HG03457 (cell line): ENCODE data around the gene CUL7.
"Not testable (repeated sequence)": the region's sequence is repeated elsewhere in the genome, so short reads cannot be mapped to it uniquely, and the experiment has no call there.

Experiments used
- ATAC-seq: cut with Tn5 transposase; IDR thresholded peaks from one replicate; pipeline ENCODE4 v1.9.1; 2021; ENCODE audit warnings: moderate number of reproducible peaks; ENCODE audit not compliant: unreplicated experiment

Gene CUL7

GRCh38 chr6:43053545-43054205, at the start of gene CUL7:
Gene CUL7 (minus strand): TSS chr6:43053851. CDS start chr6:43052788, 1,063 bp downstream.
- ATAC-seq, result peak; percentile 62

GRCh38 chr6:43101497-43101896, 47.8 kb upstream of the CUL7 start:
- no peak for ATAC-seq

- ATAC-seq, result no peak
These were observed 43.9 kb upstream of the CUL7 start for GRCh38 chr6:43097502-43097901.

- ATAC-seq, result no peak
These were observed 43.4 kb upstream of the CUL7 start for GRCh38 chr6:43097098-43097489.

- no peak for ATAC-seq
These were observed 42.9 kb upstream of the CUL7 start for GRCh38 chr6:43096451-43097097.

- no peak for ATAC-seq
These were observed 42.3 kb upstream of the CUL7 start for GRCh38 chr6:43095939-43096338.

- ATAC-seq, result no peak
These were observed 40.0 kb upstream of the CUL7 start for GRCh38 chr6:43093436-43094289.

- no peak for ATAC-seq
These were observed 39.0 kb upstream of the CUL7 start for GRCh38 chr6:43092635-43093034.

GRCh38 chr6:43091436-43091991, 37.9 kb upstream of the CUL7 start:
- ATAC-seq, result no peak

GRCh38 chr6:43091020-43091419, 37.4 kb upstream of the CUL7 start:
- no peak for ATAC-seq

- no peak for ATAC-seq
These were observed 36.9 kb upstream of the CUL7 start for GRCh38 chr6:43090559-43090956.

- ATAC-seq, result no peak
These were observed 36.4 kb upstream of the CUL7 start for GRCh38 chr6:43089874-43090558.

- no peak for ATAC-seq
These were observed 35.8 kb upstream of the CUL7 start for GRCh38 chr6:43089467-43089866.

- ATAC-seq, result no peak
These were observed 35.0 kb upstream of the CUL7 start for GRCh38 chr6:43088654-43089056.

GRCh38 chr6:43086022-43086658, 32.5 kb upstream of the CUL7 start:
- no peak for ATAC-seq

- ATAC-seq, result no peak
These were observed 29.4 kb upstream of the CUL7 start for GRCh38 chr6:43082806-43083655.

GRCh38 chr6:43081922-43082321, 28.3 kb upstream of the CUL7 start:
- ATAC-seq, result not testable (repeated sequence)

- ATAC-seq, result no peak
These were observed 27.4 kb upstream of the CUL7 start for GRCh38 chr6:43081043-43081442.

- no peak for ATAC-seq
These were observed 25.0 kb upstream of the CUL7 start for GRCh38 chr6:43078691-43079090.
